IPS-11a (cell line): ENCODE data around the gene GNAT2.

ENCODE experiments used
- H3K4me3 ChIP-seq: one replicate; pipeline ENCODE4 v1.5.1; 2013; ENCODE audit warnings: low read depth, low read length, control low read depth

Gene GNAT2

GRCh38 chr1:109642626-109643025 is 23.2 kb upstream of the GNAT2 start:
- no peak overlapping the region for H3K4me3 ChIP-seq

DNA sequence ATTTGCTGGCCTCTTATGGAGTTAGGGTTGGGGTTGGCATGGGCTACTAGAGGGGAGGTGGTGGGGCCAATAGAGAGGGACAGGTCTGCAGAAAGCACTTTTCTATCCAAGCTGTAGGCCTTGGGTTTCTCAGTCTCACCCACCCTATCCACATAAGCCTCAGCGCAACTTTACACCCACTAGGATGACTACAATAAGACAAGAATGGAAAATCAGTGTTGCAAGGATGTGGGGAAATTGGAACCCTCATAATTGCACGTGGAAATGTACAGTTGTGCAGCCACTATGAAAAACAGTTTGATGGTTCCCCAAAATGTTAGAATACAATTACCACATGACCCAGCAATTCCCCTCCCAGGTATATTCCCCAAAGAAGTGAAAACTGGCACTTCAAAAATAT is 22.4 kb upstream of the GNAT2 start:
- no peak overlapping the region for H3K4me3 ChIP-seq

DNA sequence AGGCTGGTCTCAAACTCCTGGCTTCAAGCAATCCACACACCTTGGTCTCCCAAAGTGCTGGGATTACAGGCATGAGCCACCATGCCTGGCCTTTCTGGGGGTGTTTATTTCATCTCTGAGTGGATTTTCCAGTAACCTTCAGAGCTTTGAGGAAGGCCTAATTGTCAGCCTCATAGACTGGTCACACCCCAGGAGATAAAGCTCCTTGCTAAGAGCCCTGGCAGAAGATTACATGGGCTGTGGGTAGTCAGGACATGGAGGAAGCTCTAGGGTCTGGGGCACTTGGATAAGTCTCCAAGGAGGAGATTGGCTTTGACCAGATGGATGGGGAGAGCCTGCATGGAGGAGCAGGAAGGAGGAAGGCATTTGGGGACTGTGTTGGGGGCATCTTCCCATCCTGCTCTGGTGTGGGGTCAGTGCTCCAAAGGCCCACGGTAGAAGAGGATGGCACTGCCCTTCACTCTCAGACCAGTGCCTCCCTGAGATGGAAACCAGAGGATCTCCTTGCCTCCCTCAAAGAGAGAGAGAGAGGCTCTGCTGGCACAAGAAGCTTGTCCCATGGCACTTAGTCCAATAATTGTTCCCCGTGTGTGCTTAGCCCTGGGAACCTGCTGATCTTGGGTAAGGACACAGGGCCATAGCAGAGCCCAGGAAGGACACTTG is 21.8 kb upstream of the GNAT2 start:
- H3K4me3 ChIP-seq = no peak overlapping the region

DNA sequence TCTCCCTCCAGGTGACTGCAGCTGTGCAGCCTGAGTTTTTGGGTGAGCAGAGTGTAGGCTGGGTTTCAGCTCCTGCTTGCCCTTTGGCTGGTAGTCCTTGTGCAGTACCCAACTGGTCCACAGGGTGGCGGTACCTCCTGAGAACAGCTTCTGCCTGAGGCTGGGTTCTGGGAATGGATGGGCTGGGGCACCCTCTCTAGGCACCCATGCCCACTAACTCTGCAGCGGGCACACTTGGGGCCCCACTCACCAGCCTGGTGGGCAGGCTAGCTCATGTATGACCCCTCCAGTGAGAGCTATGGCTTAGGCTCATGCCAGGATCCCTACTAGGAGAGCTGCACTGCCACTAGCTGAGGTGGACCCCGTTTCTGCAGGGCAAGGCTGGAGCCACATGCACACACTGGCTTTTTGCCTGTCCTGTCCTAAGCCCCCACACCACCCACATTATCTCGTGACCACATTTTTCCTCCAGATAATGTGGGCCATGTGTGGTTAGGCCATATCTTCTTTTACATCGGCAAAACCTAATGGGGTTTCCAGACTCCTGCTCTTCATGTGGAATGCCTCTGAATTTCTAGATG is 21.0 kb upstream of the GNAT2 start:
- H3K4me3 ChIP-seq = no peak overlapping the region

- no peak overlapping the region for H3K4me3 ChIP-seq
These were observed 20.4 kb upstream of the GNAT2 start for GRCh38 chr1:109639841-109640184.

GRCh38 chr1:109639063-109639840 is 19.8 kb upstream of the GNAT2 start:
- no peak overlapping the region for H3K4me3 ChIP-seq

GRCh38 chr1:109637446-109637845 is 18.0 kb upstream of the GNAT2 start:
- H3K4me3 ChIP-seq = no peak overlapping the region

DNA sequence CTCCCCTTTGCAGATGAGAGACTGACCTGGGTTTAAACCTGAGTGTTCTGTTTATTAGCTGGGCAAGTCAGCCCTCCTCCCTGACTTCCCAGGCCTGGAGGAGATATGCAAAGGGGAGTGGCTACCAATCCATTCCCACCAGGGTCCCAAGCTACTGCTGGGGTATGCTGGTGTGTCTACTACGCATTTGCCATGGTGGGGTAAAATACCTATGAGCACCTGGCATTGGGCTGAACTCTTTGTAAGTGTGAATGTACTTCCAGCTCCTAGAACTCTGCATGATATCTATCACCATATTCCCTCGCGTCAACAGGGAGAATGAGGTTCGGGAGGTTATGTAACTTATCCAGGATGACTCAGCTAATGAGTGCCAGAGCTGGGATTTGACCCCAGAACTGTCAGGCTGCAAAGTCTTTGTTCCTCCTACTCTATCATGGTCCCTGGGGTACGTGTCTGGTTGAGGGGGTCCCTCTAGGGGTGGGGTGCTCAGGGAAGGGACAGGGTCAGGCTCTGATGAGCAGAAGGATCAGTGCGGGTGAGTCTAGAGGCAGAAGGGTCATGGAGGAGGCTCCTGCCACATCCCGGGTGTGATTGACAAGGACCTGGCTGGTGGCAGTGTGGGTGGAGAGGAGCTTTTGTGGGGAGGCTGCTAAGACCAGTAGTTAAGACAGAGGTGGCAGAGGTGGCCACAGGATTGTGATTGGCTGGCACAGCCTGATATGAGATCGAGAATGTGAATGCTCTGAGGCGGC is 17.0 kb upstream of the GNAT2 start:
- no peak overlapping the region for H3K4me3 ChIP-seq

- no peak overlapping the region for H3K4me3 ChIP-seq
These were observed 16.4 kb upstream of the GNAT2 start for GRCh38 chr1:109635862-109636200.

DNA sequence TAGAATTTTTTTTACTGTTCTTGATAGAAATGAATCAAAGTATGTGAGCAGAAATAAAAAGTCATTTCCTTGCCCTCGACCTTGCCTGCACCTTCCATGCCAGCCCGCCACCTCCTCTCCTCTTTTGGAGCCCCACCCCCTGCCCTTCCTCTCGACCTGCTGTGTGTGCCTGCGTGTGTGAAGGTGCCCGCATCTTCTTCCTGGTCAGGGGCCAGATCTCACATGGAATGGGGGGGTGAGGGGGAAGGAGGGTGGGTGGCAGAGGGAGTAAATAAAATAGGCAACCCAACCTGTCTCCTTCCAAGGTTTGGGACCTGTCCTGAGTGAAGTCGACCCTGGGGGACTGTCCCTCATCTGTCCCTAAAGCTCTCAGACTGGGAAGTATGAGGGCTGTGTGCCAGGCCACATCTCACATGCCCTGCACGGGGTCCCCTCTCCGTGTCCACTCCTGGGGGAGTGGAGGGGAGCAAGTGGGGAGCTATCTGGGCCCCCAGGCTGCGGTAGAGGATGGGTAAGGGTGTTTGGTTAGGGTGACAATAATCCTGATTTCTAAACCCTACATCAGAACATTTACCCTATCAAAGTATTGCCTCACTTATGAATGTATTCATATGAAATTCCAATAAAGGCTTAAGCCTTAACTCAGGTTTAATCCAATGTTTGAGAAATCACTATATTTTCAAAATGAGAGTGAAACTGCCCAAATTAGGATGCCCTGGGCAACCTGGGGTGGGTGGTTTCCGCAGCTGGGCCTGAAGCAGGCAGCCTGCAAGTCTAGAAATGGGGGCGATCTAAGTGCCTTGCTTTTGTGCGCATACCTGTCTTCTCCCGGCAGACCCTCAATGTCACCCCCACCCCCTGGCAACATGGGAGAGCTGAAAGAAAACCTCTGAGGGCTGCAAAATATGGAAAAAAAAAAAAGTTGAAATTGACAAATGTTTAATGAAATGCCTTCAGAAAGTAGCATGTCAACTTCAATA is 15.6 kb upstream of the GNAT2 start:
- H3K4me3 ChIP-seq = no peak overlapping the region

- no peak overlapping the region for H3K4me3 ChIP-seq
These were observed 14.9 kb upstream of the GNAT2 start for GRCh38 chr1:109634292-109634691.

DNA sequence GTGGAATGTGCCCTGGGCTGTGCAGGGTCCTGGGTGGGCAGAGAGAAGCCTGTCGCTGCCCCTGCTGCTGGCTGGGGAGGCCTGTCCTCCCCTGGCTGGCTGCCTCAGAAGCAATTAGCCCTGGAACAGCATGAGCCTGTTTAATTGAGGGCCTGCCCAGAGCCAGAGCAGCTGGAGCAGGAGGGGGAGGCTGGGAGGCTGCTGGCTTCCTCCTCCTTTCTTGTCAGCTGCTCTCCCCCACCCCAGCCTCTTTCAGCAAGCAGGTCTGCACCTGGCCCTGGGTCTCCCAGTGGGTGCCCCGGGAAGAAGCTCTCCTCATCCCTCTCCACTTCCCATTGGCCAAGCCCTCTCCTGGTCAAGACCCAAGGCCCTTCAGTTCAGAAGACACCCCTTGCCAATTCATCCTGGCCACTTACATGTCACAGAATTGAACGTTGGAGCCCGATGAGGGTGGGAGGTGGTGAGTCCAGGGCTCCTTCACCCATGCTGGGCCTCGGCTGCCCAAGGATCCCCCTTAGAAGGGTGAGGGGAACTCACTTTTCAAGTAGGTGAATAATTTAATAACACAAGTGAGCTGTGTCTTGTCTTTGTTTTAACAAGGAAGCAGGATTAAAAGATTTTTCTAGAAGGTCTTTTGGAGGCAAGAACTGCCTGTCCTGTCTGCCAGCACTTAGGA is 13.4 kb upstream of the GNAT2 start:
- no peak overlapping the region for H3K4me3 ChIP-seq

DNA sequence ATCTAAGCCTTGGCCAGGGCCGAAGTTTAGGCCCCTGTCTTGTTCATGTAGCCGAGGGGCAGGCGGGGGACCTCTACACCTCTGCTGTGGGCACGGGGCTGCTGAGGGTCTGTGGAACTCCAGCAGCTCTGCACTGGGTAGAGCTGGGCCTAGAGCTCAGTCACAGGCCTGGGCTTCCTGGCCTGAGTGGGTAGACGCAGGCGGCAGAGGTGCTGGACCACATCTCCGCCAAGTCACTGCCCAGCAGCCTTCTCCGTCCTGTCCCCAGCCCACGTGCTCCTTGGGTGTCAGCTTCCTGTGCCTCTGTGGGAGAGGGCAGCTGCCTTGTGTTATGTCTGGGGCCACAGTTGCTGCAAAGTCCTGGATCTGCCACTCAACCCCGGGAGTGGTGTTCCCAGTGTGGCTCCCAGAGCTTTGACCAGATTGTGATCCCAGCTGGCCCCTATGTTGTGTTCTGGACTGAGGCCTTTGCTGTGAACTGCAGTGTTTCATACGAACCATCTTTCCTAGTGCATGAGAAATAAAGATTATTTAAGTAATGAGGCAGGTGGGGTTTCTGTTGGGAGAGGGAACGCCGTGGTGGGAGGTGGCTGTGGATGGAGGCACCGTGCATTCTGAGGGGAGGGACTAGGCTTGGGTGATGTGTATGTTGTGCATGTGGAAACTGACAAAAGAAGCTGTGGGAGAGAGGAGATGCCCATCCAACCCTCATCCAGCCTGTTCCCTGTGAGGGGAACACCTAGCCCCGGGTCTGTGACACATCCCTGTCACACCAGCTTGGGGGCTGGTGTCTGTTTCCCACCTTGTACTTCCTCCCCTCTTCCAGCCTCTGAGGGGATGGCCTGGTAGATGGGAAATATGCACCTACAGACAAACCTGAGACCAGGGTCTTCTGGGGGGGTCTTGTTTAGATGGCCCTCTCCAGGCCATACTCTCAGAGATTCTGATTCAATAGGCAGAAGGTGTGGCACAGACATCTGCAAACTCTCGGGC is 12.4 kb upstream of the GNAT2 start:
- H3K4me3 ChIP-seq = no peak overlapping the region

GRCh38 chr1:109630898-109631512 is 11.6 kb upstream of the GNAT2 start:
- H3K4me3 ChIP-seq = no peak overlapping the region

DNA sequence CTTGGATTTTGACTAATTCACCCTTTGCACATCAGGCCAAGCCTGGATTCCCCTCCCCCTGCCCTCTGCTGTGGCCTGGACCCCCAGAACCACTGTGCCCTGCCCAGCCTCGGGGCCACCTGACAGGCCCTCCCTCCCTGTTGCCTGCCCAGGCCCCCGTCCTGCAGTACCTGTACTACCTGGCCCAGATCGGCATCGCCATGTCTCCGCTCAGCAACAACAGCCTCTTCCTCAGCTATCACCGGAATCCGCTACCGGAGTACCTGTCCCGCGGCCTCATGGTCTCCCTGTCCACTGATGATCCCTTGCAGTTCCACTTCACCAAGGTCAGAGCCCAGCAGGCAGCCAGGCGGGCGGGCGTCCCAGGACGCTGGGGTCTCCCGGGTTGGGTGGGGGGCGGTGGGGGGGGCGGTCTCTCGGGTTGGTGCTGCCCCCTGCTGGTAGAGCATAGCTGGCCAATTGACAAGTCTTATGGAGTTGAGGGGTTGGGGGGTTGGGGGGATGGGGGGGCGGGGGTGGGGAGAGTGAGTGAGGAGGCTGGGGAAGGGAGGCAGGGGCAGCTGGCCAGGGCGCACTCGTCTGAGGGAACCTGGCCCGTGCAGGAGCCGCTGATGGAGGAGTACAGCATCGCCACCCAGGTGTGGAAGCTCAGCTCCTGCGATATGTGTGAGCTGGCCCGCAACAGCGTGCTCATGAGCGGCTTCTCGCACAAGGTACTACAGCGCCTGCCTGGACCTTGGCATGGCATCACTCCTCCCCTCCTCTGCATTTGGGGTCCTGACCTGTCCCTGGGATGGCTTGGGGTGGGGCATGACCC is 10.9 kb upstream of the GNAT2 start:
- H3K4me3 ChIP-seq = no peak overlapping the region

DNA sequence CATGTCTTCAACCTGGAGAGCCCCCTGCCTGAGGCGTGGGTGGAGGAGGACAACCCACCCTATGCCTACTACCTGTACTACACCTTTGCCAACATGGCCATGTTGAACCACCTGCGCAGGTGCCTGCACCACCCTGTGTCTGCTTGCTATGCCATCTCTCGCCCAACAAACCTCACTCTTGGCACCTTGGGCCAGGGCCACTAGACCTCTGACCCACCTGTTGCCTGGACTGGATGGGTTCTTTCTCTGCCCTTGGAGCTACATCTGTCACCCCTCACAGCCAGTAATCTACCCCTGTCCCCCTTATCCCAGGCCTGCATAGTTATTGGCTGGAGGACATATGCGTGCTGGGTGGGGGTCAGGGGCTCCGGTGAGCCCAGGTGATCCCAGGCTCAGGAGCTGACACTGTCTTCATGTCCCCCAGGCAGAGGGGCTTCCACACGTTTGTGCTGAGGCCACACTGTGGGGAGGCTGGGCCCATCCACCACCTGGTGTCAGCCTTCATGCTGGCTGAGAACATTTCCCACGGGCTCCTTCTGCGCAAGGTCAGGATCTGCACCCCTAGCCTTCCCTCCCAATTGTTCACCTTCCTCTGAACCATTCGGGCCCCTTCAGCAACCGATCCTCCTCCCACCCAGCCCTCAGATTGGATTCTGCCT is 10.1 kb upstream of the GNAT2 start:
- no peak overlapping the region for H3K4me3 ChIP-seq
